Measurements from ENCODE around the gene PPL. TPM values are rescaled to one million over a fixed set of nuclear protein-coding genes. Genes with fewer than 3 reads are reported as not detected.

PPL gene
- total and polyA plus RNA-seq, 2 of the 8 experiments (the other 6 are each of a cell fraction or from before 2014, with no cell fraction given) = 11.3 to 29.5 TPM

GRCh38 chr16:4900036-4900435 is 36.9 kb downstream of the PPL start (continued):
- no peak for TF ChIP-seq RFX5 (IDR thresholded peaks at IDR 0.05; ENCODE audit: borderline replicate concordance, low read depth, low read length)
- no peak for TF ChIP-seq SIX5 (IDR thresholded peaks at IDR 0.05; ENCODE audit: low read depth, low read length)
- TF ChIP-seq CHD7 (IDR thresholded peaks at IDR 0.05; ENCODE audit: insufficient replicate concordance, low read length) = no peak
- no peak for TF ChIP-seq ATF3 (IDR thresholded peaks at IDR 0.05; ENCODE audit: insufficient read depth, low read depth, low read length)
- TF ChIP-seq HDAC2 (IDR thresholded peaks at IDR 0.05; ENCODE audit: borderline replicate concordance in 1 of 2, low read depth in 2 of 2, low read length in 2 of 2) = no peak

All from H1 (cell line).